Measurements from ENCODE around the gene BRMS1. TPM values are rescaled to one million over a fixed set of nuclear protein-coding genes. Genes with fewer than 3 reads are reported as not detected.

BRMS1 gene
- total and polyA plus RNA-seq, 10 of the 15 experiments (the other 5 are each of a cell fraction or from before 2014, with no cell fraction given), result 2.1 to 85.3 (median 48.5) TPM

- BruUV-seq (replicated peaks), result no TSS peak
- Histone ChIP-seq H3K4me3 (peak within 1 kb of the TSS; percentile 83), H3K27ac (ENCODE audit: control insufficient read depth, insufficient read depth) (peak within 1 kb of the TSS; percentile 87), H3K4me1 (ENCODE audit: control insufficient read depth, insufficient read depth, low read length) (peaks cover 15% of the 10 kb centered on the region), H4K20me1 (ENCODE audit: control insufficient read depth, insufficient read depth) (no peaks in the 10 kb centered on the region; the same call in 1 of the 2 replicates), H3K27me3 (replicated peaks in 1 of 2; ENCODE audit: control insufficient read depth in 2 of 2, insufficient read depth in 2 of 2, low read length in 1 of 2) (peaks cover 2 to 7% of the 10 kb centered on the region in 2 experiments; a peak in 2 of 4 replicates), H3K9me3 (replicated peaks; ENCODE audit: control insufficient read depth, insufficient read depth, low read length) (no peaks in the 10 kb centered on the region), H3K9ac (ENCODE audit: control insufficient read depth, insufficient read depth, low read length) (peak within 1 kb of the TSS; percentile 95), H2AFZ (ENCODE audit: control insufficient read depth, low read depth, low read length) (peak within 1 kb of the TSS; percentile 97), H3K36me3 (ENCODE audit: control insufficient read depth in 2 of 2, insufficient read depth in 2 of 2, low read length in 1 of 2) (no peaks in the 10 kb centered on the region; a peak in 1 of 4 replicates), H3K79me2 (ENCODE audit: control insufficient read depth, insufficient read depth, low read length) (peaks cover 12% of the 10 kb centered on the region), H3K4me2 (ENCODE audit: control insufficient read depth, insufficient read depth) (peak within 1 kb of the TSS; percentile 96)
- ChIA-PET POLR2A (interaction anchor here (0.6 to 2.4 kb wide), 18 partner anchors 9 to 1023 kb away, joined by 3 to 26 read pairs (median 3); partner anchors contain the start of genes BRMS1, FIBP, RAB1B and SF3B2), RAD21 (ENCODE audit: unreplicated experiment) (interaction anchor here (0.6 to 2.0 kb wide), 12 partner anchors 21 to 250 kb away, joined by 3 to 28 read pairs (median 4); partner anchors contain the start of genes BRMS1, PELI3 and RAB1B), SMC1A (ENCODE audit: uncharacterized antibody, unreplicated experiment) (interaction anchor here (0.6 to 2.5 kb wide), 10 partner anchors 12 to 138 kb away, joined by 3 to 10 read pairs (median 4); no protein-coding TSS in a partner anchor), CTCF (interaction anchor here (0.7 to 2.7 kb wide), 19 partner anchors 9 to 244 kb away, joined by 3 to 21 read pairs (median 5); partner anchors contain the start of genes MRPL11, RAB1B and RIN1)
- FAIRE-seq, result peak; percentile 100
- in situ Hi-C loops (cut with MboI), result no loop called here
- peak; percentile 97 for ATAC-seq
- DNase-seq (ENCODE audit: low read depth, low spot score), result peak; percentile 98
- intact Hi-C loops (cut with micrococcal nuclease; ENCODE audit: unreplicated experiment), result no loop called here
- 2% methylated on average over 76 of the region's 87 CpGs for WGBS (ENCODE audit: insufficient coverage, insufficient replicate concordance, low lambda C conversion rate, missing lambda C conversion rate)
- TF ChIP-seq CHD1 (IDR thresholded peaks at IDR 0.05; ENCODE audit: low read depth, low read length) (no peak), SMC3 (IDR thresholded peaks at IDR 0.05; ENCODE audit: borderline replicate concordance, low read length) (no peak), ZNF687 (IDR thresholded peaks at IDR 0.05) (peak; percentile 33; the same call in 1 of the 2 replicates), TCF12 (IDR thresholded peaks at IDR 0.05; ENCODE audit: low read depth, low read length) (no peak), POLR2AphosphoS5 (IDR thresholded peaks at IDR 0.05; ENCODE audit: low read length) (peak; percentile 88), DPF2 (IDR thresholded peaks at IDR 0.05) (peak; percentile 89), ZNF217 (IDR thresholded peaks at IDR 0.05) (no peak), NR2F1 (conservative IDR thresholded peaks at IDR 0.05) (peak; percentile 66), EZH2 (IDR thresholded peaks at IDR 0.05; ENCODE audit: borderline replicate concordance, control insufficient read depth, low read depth, low read length) (no peak), BCL11A (IDR thresholded peaks at IDR 0.05; ENCODE audit: low read depth, low read length) (no peak), FOXM1 (IDR thresholded peaks at IDR 0.05; ENCODE audit: low read depth, low read length) (no peak), SP1 (IDR thresholded peaks at IDR 0.05; ENCODE audit: low read depth, low read length) (peak; percentile 96), HDAC2 (IDR thresholded peaks at IDR 0.05) (no peak), MLLT1 (IDR thresholded peaks at IDR 0.05) (0 out of 2 replicates have a peak, but pooled peaks have one; percentile 64), BACH1 (IDR thresholded peaks at IDR 0.05; ENCODE audit: borderline replicate concordance) (peak; percentile 96), IKZF1 (conservative IDR thresholded peaks at IDR 0.05) (peak; percentile 46), IKZF2 (IDR thresholded peaks at IDR 0.05) (peak in 1 of 2 experiments; percentile 63; a peak in 2 of 4 replicates), BMI1 (IDR thresholded peaks at IDR 0.05; ENCODE audit: borderline replicate concordance) (no peak), KAT2A (conservative IDR thresholded peaks at IDR 0.05; ENCODE audit: control insufficient read depth, low read depth, low read length) (no peak), GATAD2B (conservative IDR thresholded peaks at IDR 0.05; ENCODE audit: low read depth) (peak; percentile 84)
Observed at GRCh38 chr11:66288671-66289547, 56.0 kb downstream of the BRMS1 start, which contains the start of gene YIF1A. Gene YIF1A, minus strand, starts transcription at chr11:66289143. Its CDS starts 158 bp downstream, at chr11:66288985.

Measured in GM12878 (cell line).